Neural cell (in vitro differentiated cells): Measurements from ENCODE around the gene ZNHIT6. TPM values are rescaled to one million over a fixed set of nuclear protein-coding genes. Genes with fewer than 3 reads are reported as not detected.

Experiments
- H2AFZ ChIP-seq: fragments of 200-600, 300-800 bp; sonication (generic), shearing (Covaris generic); 2 replicates; pipeline ENCODE4 v1.6.0; 2014; ENCODE audit warnings: low read depth, mild to moderate bottlenecking, antibody characterized with exemption, low read length, moderate library complexity
- H3F3A ChIP-seq: fragments of 200-600 bp; shearing (Covaris generic); 2 replicates; pipeline ENCODE4 v1.6.1; 2016; ENCODE audit warnings: mild to moderate bottlenecking, moderate library complexity, mixed read lengths, antibody characterized with exemption, low read length; ENCODE audit not compliant: insufficient read depth, poor library complexity, severe bottlenecking
- H3K27ac ChIP-seq: fragments of 200-600, 300-800 bp; sonication (generic), shearing (Covaris generic); 2 replicates; pipeline ENCODE4 v1.5.1; 2014; ENCODE audit warnings: mild to moderate bottlenecking, low read length, moderate library complexity
- H3K27me3 ChIP-seq: fragments of 300-800, 200-600 bp; sonication (generic), shearing (Covaris generic); 2 replicates; pipeline ENCODE4 v1.6.0; 2014; ENCODE audit warnings: mild to moderate bottlenecking, low read depth, low read length, moderate library complexity; ENCODE audit not compliant: insufficient read depth
- H3K36me3 ChIP-seq: fragments of 300-800, 200-600 bp; sonication (generic), shearing (Covaris generic); 2 replicates; pipeline ENCODE4 v1.5.1; 2014; ENCODE audit warnings: mild to moderate bottlenecking, antibody characterized with exemption, low read length, moderate library complexity; ENCODE audit not compliant: insufficient read depth
- H3K4me2 ChIP-seq: fragments of 300-800, 200-600 bp; sonication (generic), shearing (Covaris generic); 2 replicates; pipeline ENCODE4 v1.6.0; 2014; ENCODE audit warnings: mild to moderate bottlenecking, low read length
- H3K4me3 ChIP-seq: fragments of 300-800, 200-600 bp; sonication (generic), shearing (Covaris generic); 2 replicates; pipeline ENCODE4 v1.5.1; 2014; ENCODE audit warnings: mild to moderate bottlenecking, low read length, moderate library complexity
- H3K79me2 ChIP-seq: fragments of 200-600 bp; shearing (Covaris generic); replicated peaks from 2 replicates; pipeline ENCODE4 v1.6.0; 2014; ENCODE audit warnings: mild to moderate bottlenecking, low read length, moderate library complexity; ENCODE audit not compliant: insufficient read depth
- H3K9ac ChIP-seq: fragments of 300-800, 200-600 bp; sonication (generic), shearing (Covaris generic); 2 replicates; pipeline ENCODE4 v1.6.1; 2016; ENCODE audit warnings: mild to moderate bottlenecking, low read length, mixed read lengths
- H3K9me2 ChIP-seq: fragments of 200-600 bp; shearing (Covaris generic); 2 replicates; pipeline ENCODE4 v1.6.1; 2016; ENCODE audit warnings: mild to moderate bottlenecking, low read length, mixed read lengths; ENCODE audit not compliant: insufficient read depth
- H3K9me3 ChIP-seq: fragments of 200-600, 300-800 bp; sonication (generic), shearing (Covaris generic); 2 replicates; pipeline ENCODE4 v1.6.1; 2016; ENCODE audit warnings: mild to moderate bottlenecking, mixed run types, low read length, moderate library complexity, mixed read lengths
- H4K20me1 ChIP-seq: fragments of 200-600 bp; shearing (Covaris generic); 2 replicates; pipeline ENCODE4 v1.6.1; 2016; ENCODE audit warnings: mild to moderate bottlenecking, mixed run types; ENCODE audit not compliant: insufficient read depth
- EP300 ChIP-seq: fragments of 450-650 bp; conservative IDR thresholded peaks from 2 replicates; pipeline ENCODE4 v1.6.1; 2014; ENCODE audit warnings: antibody characterized with exemption, mild to moderate bottlenecking, moderate library complexity; ENCODE audit not compliant: poor library complexity, severe bottlenecking
- EZH2 ChIP-seq: fragments of 200-600, 300-800 bp; shearing (Covaris generic), sonication (generic); IDR thresholded peaks from 2 replicates; pipeline ENCODE4 v1.6.1; 2014; ENCODE audit warnings: antibody characterized with exemption, low read length, borderline replicate concordance, mild to moderate bottlenecking; ENCODE audit not compliant: insufficient read depth, poor library complexity, severe bottlenecking
- MXI1 ChIP-seq: fragments of 450-650 bp; conservative IDR thresholded peaks from 2 replicates; pipeline ENCODE4 v1.6.1; 2014; ENCODE audit warnings: antibody characterized with exemption, mild to moderate bottlenecking; ENCODE audit not compliant: poor library complexity, severe bottlenecking
- POLR2AphosphoS5 ChIP-seq: IDR thresholded peaks from 2 replicates; pipeline ENCODE4 v1.6.1; 2012
- RAD21 ChIP-seq: fragments of 450-650 bp; conservative IDR thresholded peaks from 2 replicates; pipeline ENCODE4 v1.6.1; 2014; ENCODE audit warnings: antibody characterized with exemption, mild to moderate bottlenecking, moderate library complexity
- SMC3 ChIP-seq: fragments of 450-650 bp; conservative IDR thresholded peaks from 2 replicates; pipeline ENCODE4 v1.6.1; 2014; ENCODE audit warnings: antibody characterized with exemption, mild to moderate bottlenecking, moderate library complexity; ENCODE audit not compliant: poor library complexity
- TAF1 ChIP-seq: IDR thresholded peaks from 2 replicates; pipeline ENCODE4 v1.6.1; 2012; ENCODE audit warnings: low read depth
- polyA plus RNA-seq: library from polyadenylated mRNA; depleted of rRNA; stranded (reverse); fragments of >200 nt; gene quantifications from 2 replicates; pipeline ENCODE4 v1.2.3, GENCODE V29; 2014
- TF ChIP-seq, protein P1 (sequence below): fragments of 450-650 bp; IDR thresholded peaks from 2 replicates; pipeline ENCODE4 v1.5.1; 2014; ENCODE audit warnings: antibody characterized with exemption, mild to moderate bottlenecking, moderate library complexity; ENCODE audit not compliant: poor library complexity, severe bottlenecking
- TF ChIP-seq, protein P2 (sequence below): IDR thresholded peaks from 2 replicates; pipeline ENCODE4 v1.6.1; 2012; ENCODE audit warnings: borderline replicate concordance

Gene ZNHIT6
- polyA plus RNA-seq, 1 donor from 2014 or later: 16.6 TPM

- H3K4me2 ChIP-seq: no peak overlapping the region
- no peak overlapping the region for H3K27ac ChIP-seq
- no peak overlapping the region for H3K4me3 ChIP-seq
- no peaks in the 10 kb centered on the region for H3K9me2 ChIP-seq
- no peaks in the 10 kb centered on the region for H4K20me1 ChIP-seq
- H3K9ac ChIP-seq: no peak overlapping the region
- TF ChIP-seq TAF1 (no peak), EP300 (no peak), SMC3 (no peak), MXI1 (no peak), POLR2AphosphoS5 (no peak), EZH2 (no peak), RAD21 (no peak)
- TF ChIP-seq, protein P1, sequence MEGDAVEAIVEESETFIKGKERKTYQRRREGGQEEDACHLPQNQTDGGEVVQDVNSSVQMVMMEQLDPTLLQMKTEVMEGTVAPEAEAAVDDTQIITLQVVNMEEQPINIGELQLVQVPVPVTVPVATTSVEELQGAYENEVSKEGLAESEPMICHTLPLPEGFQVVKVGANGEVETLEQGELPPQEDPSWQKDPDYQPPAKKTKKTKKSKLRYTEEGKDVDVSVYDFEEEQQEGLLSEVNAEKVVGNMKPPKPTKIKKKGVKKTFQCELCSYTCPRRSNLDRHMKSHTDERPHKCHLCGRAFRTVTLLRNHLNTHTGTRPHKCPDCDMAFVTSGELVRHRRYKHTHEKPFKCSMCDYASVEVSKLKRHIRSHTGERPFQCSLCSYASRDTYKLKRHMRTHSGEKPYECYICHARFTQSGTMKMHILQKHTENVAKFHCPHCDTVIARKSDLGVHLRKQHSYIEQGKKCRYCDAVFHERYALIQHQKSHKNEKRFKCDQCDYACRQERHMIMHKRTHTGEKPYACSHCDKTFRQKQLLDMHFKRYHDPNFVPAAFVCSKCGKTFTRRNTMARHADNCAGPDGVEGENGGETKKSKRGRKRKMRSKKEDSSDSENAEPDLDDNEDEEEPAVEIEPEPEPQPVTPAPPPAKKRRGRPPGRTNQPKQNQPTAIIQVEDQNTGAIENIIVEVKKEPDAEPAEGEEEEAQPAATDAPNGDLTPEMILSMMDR: no peak
- TF ChIP-seq, protein P2, sequence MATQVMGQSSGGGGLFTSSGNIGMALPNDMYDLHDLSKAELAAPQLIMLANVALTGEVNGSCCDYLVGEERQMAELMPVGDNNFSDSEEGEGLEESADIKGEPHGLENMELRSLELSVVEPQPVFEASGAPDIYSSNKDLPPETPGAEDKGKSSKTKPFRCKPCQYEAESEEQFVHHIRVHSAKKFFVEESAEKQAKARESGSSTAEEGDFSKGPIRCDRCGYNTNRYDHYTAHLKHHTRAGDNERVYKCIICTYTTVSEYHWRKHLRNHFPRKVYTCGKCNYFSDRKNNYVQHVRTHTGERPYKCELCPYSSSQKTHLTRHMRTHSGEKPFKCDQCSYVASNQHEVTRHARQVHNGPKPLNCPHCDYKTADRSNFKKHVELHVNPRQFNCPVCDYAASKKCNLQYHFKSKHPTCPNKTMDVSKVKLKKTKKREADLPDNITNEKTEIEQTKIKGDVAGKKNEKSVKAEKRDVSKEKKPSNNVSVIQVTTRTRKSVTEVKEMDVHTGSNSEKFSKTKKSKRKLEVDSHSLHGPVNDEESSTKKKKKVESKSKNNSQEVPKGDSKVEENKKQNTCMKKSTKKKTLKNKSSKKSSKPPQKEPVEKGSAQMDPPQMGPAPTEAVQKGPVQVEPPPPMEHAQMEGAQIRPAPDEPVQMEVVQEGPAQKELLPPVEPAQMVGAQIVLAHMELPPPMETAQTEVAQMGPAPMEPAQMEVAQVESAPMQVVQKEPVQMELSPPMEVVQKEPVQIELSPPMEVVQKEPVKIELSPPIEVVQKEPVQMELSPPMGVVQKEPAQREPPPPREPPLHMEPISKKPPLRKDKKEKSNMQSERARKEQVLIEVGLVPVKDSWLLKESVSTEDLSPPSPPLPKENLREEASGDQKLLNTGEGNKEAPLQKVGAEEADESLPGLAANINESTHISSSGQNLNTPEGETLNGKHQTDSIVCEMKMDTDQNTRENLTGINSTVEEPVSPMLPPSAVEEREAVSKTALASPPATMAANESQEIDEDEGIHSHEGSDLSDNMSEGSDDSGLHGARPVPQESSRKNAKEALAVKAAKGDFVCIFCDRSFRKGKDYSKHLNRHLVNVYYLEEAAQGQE: no peak
- H3K27me3 ChIP-seq: no peaks in the 10 kb centered on the region
- no peaks in the 10 kb centered on the region for H3K79me2 ChIP-seq
- H3F3A ChIP-seq: no peaks in the 10 kb centered on the region
- no peak overlapping the region for H2AFZ ChIP-seq
- H3K36me3 ChIP-seq: no peaks in the 10 kb centered on the region
- H3K9me3 ChIP-seq: no peaks in the 10 kb centered on the region
Measured at GRCh38 chr1:85603086-85603880, 105.0 kb downstream of the ZNHIT6 start.

DNA sequence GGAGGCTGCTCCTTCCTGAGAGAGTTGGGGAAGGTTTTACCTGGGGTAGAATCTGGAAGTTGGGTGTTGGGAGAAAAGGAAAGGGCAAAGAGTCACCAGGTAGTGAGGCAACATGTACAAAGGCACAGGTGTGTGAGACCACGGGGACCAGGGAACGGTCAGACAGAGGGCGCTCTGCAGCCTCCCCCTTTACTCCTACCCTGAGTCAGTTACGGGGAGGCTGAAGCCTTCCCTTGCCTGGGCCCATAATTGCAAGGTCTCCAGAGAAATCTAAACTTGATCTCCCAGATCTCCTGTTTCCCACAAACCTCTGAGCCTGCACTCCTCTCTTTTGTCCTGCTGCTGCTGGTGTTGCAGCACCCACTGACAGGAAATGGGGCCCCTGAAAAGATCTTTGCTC lies 105.7 kb downstream of the ZNHIT6 start:
- Histone ChIP-seq H4K20me1 (no peaks in the 10 kb centered on the region), H3K9me3 (no peaks in the 10 kb centered on the region), H3K79me2 (no peaks in the 10 kb centered on the region), H3F3A (no peaks in the 10 kb centered on the region), H3K9ac (no peak overlapping the region), H3K4me2 (no peak overlapping the region), H3K9me2 (no peaks in the 10 kb centered on the region), H3K27ac (no peak overlapping the region), H3K36me3 (no peaks in the 10 kb centered on the region), H3K4me3 (no peak overlapping the region), H3K27me3 (no peaks in the 10 kb centered on the region), H2AFZ (no peak overlapping the region)
- no peak for TF ChIP-seq EP300
- TF ChIP-seq, protein P2: no peak
- no peak for TF ChIP-seq POLR2AphosphoS5
- no peak for TF ChIP-seq TAF1
- TF ChIP-seq, protein P1: no peak
- TF ChIP-seq SMC3: no peak
- TF ChIP-seq MXI1: no peak
- TF ChIP-seq RAD21: no peak
- no peak for TF ChIP-seq EZH2
